NT2/D1 (cell line): ENCODE results near the gene LARGE2.

Experiments used
- SUZ12 ChIP-seq: IDR thresholded peaks from 2 replicates; pipeline ENCODE4 v1.6.1; 2011; ENCODE audit not compliant: insufficient read length, insufficient read depth; ENCODE audit errors: extremely low read depth
- YY1 ChIP-seq: IDR thresholded peaks from 2 replicates; pipeline ENCODE4 v1.6.1; 2011; ENCODE audit not compliant: insufficient read length, insufficient read depth
- ZNF274 ChIP-seq: IDR thresholded peaks from 2 replicates; pipeline ENCODE4 v1.6.1; 2011; ENCODE audit warnings: mild to moderate bottlenecking, low read depth, low read length

GRCh38 chr11:45896422-45896984, 26.0 kb upstream of the LARGE2 start:
- TF ChIP-seq ZNF274 (no peak), YY1 (no peak), SUZ12 (no peak)
